Vagina (tissue), 2 donors: ENCODE results near the gene TMEM54. TPM values are rescaled to one million over a fixed set of nuclear protein-coding genes. Genes with fewer than 3 reads are reported as not detected.

Experiments
- DNase-seq, 2 donors: peaks; one replicate each; pipeline ENCODE4 v3.0.0-alpha.2; 2017; ENCODE audit errors: extremely low spot score in 2 of 2
- H3K27ac ChIP-seq: fragments of 200-600 bp; sonication (generic); one replicate; pipeline ENCODE4 v1.5.1; 2019
- H3K27me3 ChIP-seq: fragments of 200-600 bp; sonication (generic); one replicate; pipeline ENCODE4 v1.5.1; 2019
- H3K36me3 ChIP-seq, 2 donors: fragments of 200-600 bp; sonication (generic); one replicate each; pipeline ENCODE4 v1.5.1; 2017 to 2019
- H3K4me1 ChIP-seq: fragments of 200-600 bp; sonication (generic); one replicate; pipeline ENCODE4 v1.5.1; 2019
- H3K4me3 ChIP-seq, 2 donors: fragments of 200-600 bp; sonication (generic); 1 replicate in 1 of 2; 2 replicates in 1 of 2; pipeline ENCODE4 v1.5.1; 2016 to 2019
- H3K9me3 ChIP-seq: fragments of 200-600 bp; sonication (generic); one replicate; pipeline ENCODE4 v1.5.1; 2019
- CTCF ChIP-seq, 3 experiments: fragments of 450-650 bp in 2 of 3; fragments of 200-600 bp in 1 of 3; sonication (generic) in 1 of 3; IDR thresholded peaks; one replicate each; pipeline ENCODE4 v1.5.1; 2017 to 2019; ENCODE audit warnings: antibody characterized with exemption in 3 of 3, mild to moderate bottlenecking in 2 of 3, moderate library complexity in 2 of 3
- POLR2A ChIP-seq, 2 donors: fragments of 450-650 bp; IDR thresholded peaks; one replicate each; pipeline ENCODE4 v1.6.1; 2017; ENCODE audit warnings: antibody characterized with exemption in 2 of 2, mild to moderate bottlenecking in 2 of 2, moderate library complexity in 2 of 2
- POLR2AphosphoS5 ChIP-seq, 2 donors: sonication (generic); formaldehyde crosslinking; IDR thresholded peaks; one replicate each; pipeline ENCODE4 v1.9.0; 2017; ENCODE audit warnings: antibody characterized with exemption in 2 of 2, mild to moderate bottlenecking in 2 of 2, low read depth in 1 of 2; ENCODE audit not compliant: insufficient read depth in 1 of 2
- intact Hi-C: fragments of 100-400 bp; cut with DNase I; formaldehyde crosslinking; loops from one replicate; pipeline ENCODE4 v1.15.1; 2023
- total RNA-seq: library from RNA; depleted of rRNA; stranded (reverse); fragments of >200 nt; gene quantifications from one replicate; pipeline ENCODE4 v1.2.3, GENCODE V29; 2016

The TMEM54 gene
- total RNA-seq, 1 donor from 2014 or later: 36.1 TPM

DNA sequence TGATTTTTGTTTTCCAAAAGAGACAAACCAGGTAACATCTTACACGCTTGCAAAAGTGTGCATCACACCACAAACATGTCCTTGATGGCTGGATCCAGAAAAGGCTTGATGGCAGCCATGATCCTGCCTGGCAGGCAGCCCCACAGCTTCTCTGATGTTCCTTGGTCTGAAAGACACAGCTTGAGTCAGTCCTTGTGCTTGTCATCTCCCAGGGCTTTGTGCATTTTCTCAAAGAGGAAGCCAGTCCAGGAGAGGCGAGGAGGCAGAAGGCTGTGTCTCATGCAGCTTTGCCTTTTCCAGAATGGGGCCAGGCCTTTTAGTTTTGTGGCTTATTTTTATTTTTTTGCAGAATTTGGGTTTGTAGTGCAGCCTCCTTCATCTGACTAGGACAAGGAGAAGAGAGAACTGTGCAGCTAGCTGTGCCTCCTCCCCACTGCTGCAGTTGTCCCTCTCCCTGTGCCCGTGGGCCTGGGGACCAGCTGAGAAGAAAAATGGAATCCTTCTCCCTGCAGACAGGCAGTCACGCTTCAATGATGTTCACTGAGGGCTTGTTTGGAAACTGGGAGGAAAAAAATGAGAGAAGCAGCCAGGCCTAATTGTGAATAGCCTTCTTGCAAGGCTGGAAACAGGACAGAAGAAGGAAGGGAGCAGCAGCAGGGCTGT, 37.8 kb downstream of the TMEM54 start:
- DNase-seq: no peak
- H3K9me3 ChIP-seq: no peaks in the 10 kb centered on the region
- no peak overlapping the region for H3K27ac ChIP-seq
- intact Hi-C loops: no loop called here
- peaks cover 0 to 11% of the 10 kb centered on the region in 2 donors for H3K36me3 ChIP-seq
- TF ChIP-seq POLR2AphosphoS5 (IDR thresholded peaks at IDR 0.05; ENCODE audit: insufficient read depth in 1 of 2, low read depth in 1 of 2) (no peak), POLR2A (IDR thresholded peaks at IDR 0.05) (no peak), CTCF (IDR thresholded peaks at IDR 0.05) (no peak)
- H3K27me3 ChIP-seq: no peaks in the 10 kb centered on the region
- H3K4me1 ChIP-seq: no peaks in the 10 kb centered on the region
- H3K4me3 ChIP-seq: no peak overlapping the region

DNA sequence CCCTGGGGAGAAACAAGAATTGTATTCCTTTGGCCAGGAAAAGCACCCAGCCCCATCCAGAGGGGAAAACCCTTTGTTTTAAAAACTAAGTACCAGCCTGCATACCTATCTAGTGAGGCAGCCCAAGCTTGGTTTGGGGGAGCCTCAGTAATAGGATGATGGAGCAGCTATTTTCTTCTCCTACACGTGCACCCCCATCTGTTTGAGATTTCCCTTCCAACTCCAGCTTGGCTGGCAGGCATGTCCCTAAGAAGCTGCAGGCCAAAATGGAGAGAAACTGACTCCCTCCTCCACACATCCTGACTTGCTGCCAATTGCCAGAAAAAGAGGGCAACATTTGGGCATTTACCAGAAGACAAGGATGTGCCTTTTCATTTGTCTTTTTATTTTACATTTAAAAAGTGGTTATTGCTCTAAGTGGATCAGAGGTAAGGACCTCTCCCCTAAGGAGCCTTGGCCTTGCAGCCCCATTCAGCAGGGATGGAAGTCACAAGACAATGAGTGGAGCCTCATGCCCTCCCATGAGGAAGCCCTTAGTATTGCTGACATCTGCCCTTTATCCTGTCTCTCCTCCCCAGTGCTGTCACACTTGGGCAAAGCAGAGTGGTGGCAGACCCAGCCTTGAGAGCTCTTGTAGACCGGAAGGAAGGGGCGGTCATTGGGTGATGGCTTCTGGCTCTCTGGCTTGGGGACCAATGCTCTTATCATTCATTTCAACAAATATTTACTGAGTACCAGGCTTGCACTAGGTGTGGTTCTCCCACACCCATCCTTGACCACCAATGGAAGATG, 39.1 kb downstream of the TMEM54 start:
- Histone ChIP-seq H3K27ac (no peak overlapping the region), H3K9me3 (no peaks in the 10 kb centered on the region), H3K36me3 (peaks cover 0 to 22% of the 10 kb centered on the region in 2 donors), H3K27me3 (no peaks in the 10 kb centered on the region), H3K4me3 (no peak overlapping the region), H3K4me1 (no peaks in the 10 kb centered on the region)
- intact Hi-C loops: no loop called here
- no peak for DNase-seq
- TF ChIP-seq POLR2A (IDR thresholded peaks at IDR 0.05) (no peak), POLR2AphosphoS5 (IDR thresholded peaks at IDR 0.05; ENCODE audit: insufficient read depth in 1 of 2, low read depth in 1 of 2) (no peak), CTCF (IDR thresholded peaks at IDR 0.05) (no peak)

GRCh38 chr1:32860566-32860965, 40.6 kb downstream of the TMEM54 start:
- no peak for DNase-seq
- Histone ChIP-seq H3K9me3 (no peaks in the 10 kb centered on the region), H3K4me1 (no peaks in the 10 kb centered on the region), H3K4me3 (no peak overlapping the region), H3K27me3 (no peaks in the 10 kb centered on the region), H3K36me3 (peaks cover 0 to 38% of the 10 kb centered on the region in 2 donors), H3K27ac (no peak overlapping the region)
- intact Hi-C loops: no loop called here
- TF ChIP-seq POLR2A (IDR thresholded peaks at IDR 0.05): no peak
- no peak for TF ChIP-seq POLR2AphosphoS5 (IDR thresholded peaks at IDR 0.05; ENCODE audit: insufficient read depth in 1 of 2, low read depth in 1 of 2)
- no peak for TF ChIP-seq CTCF (IDR thresholded peaks at IDR 0.05)

- Histone ChIP-seq H3K9me3 (no peaks in the 10 kb centered on the region), H3K4me1 (no peaks in the 10 kb centered on the region), H3K27ac (no peak overlapping the region), H3K27me3 (no peaks in the 10 kb centered on the region), H3K36me3 (peaks cover 0 to 44% of the 10 kb centered on the region in 2 donors), H3K4me3 (no peak overlapping the region)
- no peak for DNase-seq
- TF ChIP-seq CTCF (IDR thresholded peaks at IDR 0.05): no peak
- TF ChIP-seq POLR2A (IDR thresholded peaks at IDR 0.05): no peak
- no peak for TF ChIP-seq POLR2AphosphoS5 (IDR thresholded peaks at IDR 0.05; ENCODE audit: insufficient read depth in 1 of 2, low read depth in 1 of 2)
- intact Hi-C loops: no loop called here
These were observed 41.3 kb downstream of the TMEM54 start for GRCh38 chr1:32859915-32860314.

DNA sequence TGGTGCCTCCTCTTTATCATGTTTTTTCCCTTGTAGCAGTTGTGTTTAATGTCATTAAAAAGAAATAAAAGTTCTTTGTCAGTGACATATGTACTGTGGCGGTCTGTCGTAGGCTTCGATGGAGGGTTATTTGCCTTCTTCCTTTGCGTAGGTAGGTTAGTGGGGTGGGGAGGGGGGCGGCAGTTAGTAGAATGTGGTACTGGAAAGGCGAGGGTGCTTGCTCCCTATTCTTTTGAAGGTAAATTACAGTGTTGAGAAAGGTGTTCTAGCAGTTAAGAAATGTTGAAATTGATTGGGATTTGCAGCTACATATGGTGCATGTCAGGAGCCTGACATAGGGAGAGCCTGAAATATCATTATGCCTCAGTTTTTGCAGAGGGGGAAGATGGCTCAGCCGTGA, 42.4 kb downstream of the TMEM54 start:
- DNase-seq: no peak
- Histone ChIP-seq H3K27ac (no peak overlapping the region), H3K27me3 (no peaks in the 10 kb centered on the region), H3K4me3 (no peak overlapping the region), H3K4me1 (no peaks in the 10 kb centered on the region), H3K9me3 (no peaks in the 10 kb centered on the region), H3K36me3 (peaks cover 0 to 52% of the 10 kb centered on the region in 2 donors)
- no peak for TF ChIP-seq CTCF (IDR thresholded peaks at IDR 0.05)
- no peak for TF ChIP-seq POLR2A (IDR thresholded peaks at IDR 0.05)
- no peak for TF ChIP-seq POLR2AphosphoS5 (IDR thresholded peaks at IDR 0.05; ENCODE audit: insufficient read depth in 1 of 2, low read depth in 1 of 2)
- intact Hi-C loops: no loop called here
